Stimulated activated effector memory CD8-positive, alpha-beta T cell treated with anti-CD3 and anti-CD28 coated beads, Interleukin-12 subunit alpha, Interleukin-12 subunit beta, amount 100 ng/mL, for 72 hours (primary cell): ENCODE results near the gene CYBA.

ENCODE experiments used
- ATAC-seq: fragments of 150-1000 bp; cut with Tn5 transposase; 2 replicates; pipeline ENCODE4 v1.10.0; 2021
- DNase-seq, 2 donors: peaks; one replicate each; pipeline ENCODE4 v3.0.0; 2021 to 2022; ENCODE audit warnings: low spot score in 2 of 2
- H3K27ac Mint-ChIP-seq: one replicate; pipeline ENCODE4 v1.8.0; 2022; ENCODE audit warnings: mild to moderate bottlenecking, mixed read lengths
- H3K36me3 Mint-ChIP-seq: one replicate; pipeline ENCODE4 v1.8.0; 2022; ENCODE audit warnings: mild to moderate bottlenecking, mixed read lengths
- H3K4me1 Mint-ChIP-seq: one replicate; pipeline ENCODE4 v1.8.0; 2022; ENCODE audit warnings: mixed read lengths
- H3K4me3 Mint-ChIP-seq: one replicate; pipeline ENCODE4 v1.8.0; 2022; ENCODE audit warnings: mild to moderate bottlenecking, mixed read lengths
- H3K9me3 Mint-ChIP-seq: one replicate; pipeline ENCODE4 v1.8.0; 2022; ENCODE audit warnings: mixed read lengths

CYBA gene

DNA sequence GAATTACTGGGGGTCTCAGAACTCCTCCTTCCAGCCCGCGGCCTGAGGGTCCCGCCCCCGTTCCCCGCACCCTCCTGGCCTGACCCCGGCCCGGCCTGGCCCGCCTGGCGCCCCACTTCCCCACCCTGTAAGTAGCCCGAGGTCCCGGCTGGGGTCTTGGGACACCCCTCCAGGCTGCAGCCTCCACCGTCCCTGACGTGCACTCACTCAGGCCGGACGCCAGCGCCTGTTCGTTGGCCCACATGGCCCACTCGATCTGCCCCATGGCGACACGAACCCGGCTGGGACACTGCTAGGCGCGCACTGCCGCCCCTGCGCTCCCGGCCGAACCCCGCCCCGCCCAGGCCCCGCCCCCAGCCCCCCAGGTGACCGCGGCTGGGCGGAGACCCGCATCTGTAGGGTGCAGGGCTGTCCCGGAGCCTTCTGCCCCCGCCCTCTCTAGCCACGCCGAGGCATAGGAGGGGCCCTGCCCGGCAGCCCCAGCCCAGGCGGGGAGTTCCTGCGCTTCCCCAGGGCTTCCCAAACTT is at the start of gene CYBA:
Gene CYBA, minus strand, starts transcription at position 305 of the 527 bp plus-strand sequence. Its CDS starts 40 bp downstream, at position 265.
- DNase-seq: peak in 1 of 2 donors; percentile 83
- H3K4me1 Mint-ChIP-seq: peaks cover 41% of the 10 kb centered on the region
- H3K9me3 Mint-ChIP-seq: no peaks in the 10 kb centered on the region
- ATAC-seq: peak; percentile 91
- H3K36me3 Mint-ChIP-seq: peaks cover 73% of the 10 kb centered on the region
- peak within 1 kb of the TSS; percentile 95 for H3K27ac Mint-ChIP-seq
- H3K4me3 Mint-ChIP-seq: peak within 1 kb of the TSS; percentile 84

- Mint-ChIP-seq H3K4me3 (peak overlapping the region; percentile 95), H3K27ac (peak overlapping the region; percentile 94), H3K4me1 (peaks cover 69% of the 10 kb centered on the region), H3K36me3 (peaks cover 61% of the 10 kb centered on the region), H3K9me3 (no peaks in the 10 kb centered on the region)
- no peak for ATAC-seq
- no peak for DNase-seq
Measured at GRCh38 chr16:88700322-88700635, 49.4 kb upstream of the CYBA start.

DNA sequence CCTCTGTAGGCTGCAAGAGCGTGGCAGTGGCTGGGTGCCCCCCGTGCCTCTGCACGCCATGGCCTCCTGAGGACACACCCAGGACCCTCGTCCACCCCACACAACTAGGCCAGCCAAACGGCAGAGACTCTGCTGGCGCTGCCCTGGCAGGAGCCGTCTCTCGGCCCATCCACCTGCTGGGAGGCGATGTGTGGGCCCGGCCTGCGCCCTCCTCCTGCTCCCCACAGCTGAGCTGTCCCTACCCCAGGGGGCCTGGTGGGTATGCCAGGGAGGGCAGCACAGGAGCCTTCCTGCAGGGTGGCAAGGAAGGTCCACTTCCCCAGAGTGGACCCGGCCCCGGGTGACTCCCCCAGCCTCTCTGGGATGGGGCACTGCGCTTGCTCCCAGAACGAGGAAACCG is 48.3 kb upstream of the CYBA start:
- no peak for ATAC-seq
- Mint-ChIP-seq H3K36me3 (peaks cover 65% of the 10 kb centered on the region), H3K9me3 (no peaks in the 10 kb centered on the region), H3K27ac (no peak overlapping the region), H3K4me1 (peaks cover 64% of the 10 kb centered on the region), H3K4me3 (peak overlapping the region; percentile 95)
- no peak for DNase-seq

DNA sequence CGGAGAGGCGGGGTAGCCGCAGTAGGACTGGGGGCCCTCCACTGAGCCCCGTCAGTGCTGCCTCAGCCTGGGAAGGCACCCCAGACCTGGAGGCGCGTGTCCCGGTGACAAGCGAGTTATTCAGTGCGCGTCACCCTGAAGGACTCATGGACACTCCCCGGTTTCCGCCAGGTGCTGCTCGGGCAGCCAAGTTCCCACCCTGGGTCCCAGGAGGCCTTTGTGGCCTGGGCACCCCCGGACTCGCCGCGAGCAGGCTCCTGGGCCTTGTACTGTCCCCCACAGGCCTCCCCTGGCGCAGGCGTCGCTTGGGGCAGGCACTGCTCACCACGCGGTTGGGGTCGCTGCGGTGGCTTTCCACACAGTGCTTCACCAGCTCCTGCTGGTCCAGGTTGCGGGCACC is 47.8 kb upstream of the CYBA start:
- peaks cover 59% of the 10 kb centered on the region for H3K4me1 Mint-ChIP-seq
- H3K27ac Mint-ChIP-seq: no peak overlapping the region
- H3K9me3 Mint-ChIP-seq: no peaks in the 10 kb centered on the region
- no peak for ATAC-seq
- no peak overlapping the region for H3K4me3 Mint-ChIP-seq
- DNase-seq: no peak
- H3K36me3 Mint-ChIP-seq: peaks cover 67% of the 10 kb centered on the region

GRCh38 chr16:88697831-88698615 is 47.2 kb upstream of the CYBA start:
- peaks cover 67% of the 10 kb centered on the region for H3K36me3 Mint-ChIP-seq
- H3K27ac Mint-ChIP-seq: peak overlapping the region; percentile 60
- ATAC-seq (no peak), DNase-seq (no peak)
- no peaks in the 10 kb centered on the region for H3K9me3 Mint-ChIP-seq
- peaks cover 53% of the 10 kb centered on the region for H3K4me1 Mint-ChIP-seq
- no peak overlapping the region for H3K4me3 Mint-ChIP-seq

- peak overlapping the region; percentile 60 for H3K27ac Mint-ChIP-seq
- no peaks in the 10 kb centered on the region for H3K9me3 Mint-ChIP-seq
- no peak overlapping the region for H3K4me3 Mint-ChIP-seq
- H3K36me3 Mint-ChIP-seq: peaks cover 62% of the 10 kb centered on the region
- no peak for ATAC-seq
- peaks cover 53% of the 10 kb centered on the region for H3K4me1 Mint-ChIP-seq
- DNase-seq: no peak
Measured at GRCh38 chr16:88697116-88697830, 46.4 kb upstream of the CYBA start.

DNA sequence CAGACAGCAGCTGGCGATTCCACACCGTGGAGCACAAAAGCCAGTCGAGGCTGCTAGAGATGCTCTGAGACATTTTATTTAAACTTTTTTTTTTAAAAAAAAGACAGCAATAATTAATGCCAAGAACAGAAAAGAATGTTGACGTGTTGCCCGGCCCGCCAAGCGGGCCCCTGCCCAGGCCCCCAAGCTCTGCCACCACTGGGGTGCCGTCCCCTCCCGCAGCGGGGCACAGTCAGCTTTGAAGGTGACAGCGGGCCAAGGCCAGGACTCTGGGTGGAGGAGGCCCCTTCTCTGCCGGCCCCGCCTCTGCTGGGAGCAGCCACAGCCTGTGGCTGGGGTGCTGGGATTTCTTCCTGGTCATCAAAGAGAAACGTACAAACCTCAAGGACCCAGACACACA is 45.6 kb upstream of the CYBA start:
- Mint-ChIP-seq H3K9me3 (no peaks in the 10 kb centered on the region), H3K27ac (peak overlapping the region; percentile 29), H3K4me3 (no peak overlapping the region), H3K4me1 (peaks cover 53% of the 10 kb centered on the region), H3K36me3 (peaks cover 54% of the 10 kb centered on the region)
- ATAC-seq (no peak), DNase-seq (no peak)

DNA sequence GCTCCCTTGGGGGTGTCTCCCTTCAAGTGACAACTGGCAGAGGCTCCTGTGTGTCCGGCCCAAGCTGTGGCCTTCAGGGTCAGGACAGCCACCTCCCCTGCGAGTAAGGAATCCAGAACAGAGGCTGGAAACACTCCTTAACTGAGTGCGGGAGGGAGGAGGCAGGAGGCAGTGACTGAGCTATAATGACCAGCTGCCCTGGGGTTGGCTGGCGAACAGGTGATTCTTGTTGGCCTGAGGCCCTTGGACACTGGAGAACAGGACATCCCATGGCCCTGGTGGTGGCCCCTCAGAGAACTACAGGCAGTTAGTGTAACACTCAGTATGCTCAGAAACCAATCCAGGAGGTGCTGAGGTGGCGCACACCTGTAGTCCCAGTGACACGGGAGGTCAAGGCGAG is 44.9 kb upstream of the CYBA start:
- Mint-ChIP-seq H3K4me1 (peaks cover 50% of the 10 kb centered on the region), H3K4me3 (no peak overlapping the region), H3K9me3 (no peaks in the 10 kb centered on the region), H3K36me3 (peaks cover 48% of the 10 kb centered on the region), H3K27ac (peak overlapping the region; percentile 81)
- ATAC-seq (no peak), DNase-seq (no peak)

- H3K27ac Mint-ChIP-seq: peak overlapping the region; percentile 81
- H3K4me3 Mint-ChIP-seq: no peak overlapping the region
- ATAC-seq: no peak
- H3K9me3 Mint-ChIP-seq: no peaks in the 10 kb centered on the region
- peaks cover 42% of the 10 kb centered on the region for H3K36me3 Mint-ChIP-seq
- DNase-seq: no peak
- H3K4me1 Mint-ChIP-seq: peaks cover 50% of the 10 kb centered on the region
Measured at GRCh38 chr16:88695218-88695617, 44.4 kb upstream of the CYBA start.

DNA sequence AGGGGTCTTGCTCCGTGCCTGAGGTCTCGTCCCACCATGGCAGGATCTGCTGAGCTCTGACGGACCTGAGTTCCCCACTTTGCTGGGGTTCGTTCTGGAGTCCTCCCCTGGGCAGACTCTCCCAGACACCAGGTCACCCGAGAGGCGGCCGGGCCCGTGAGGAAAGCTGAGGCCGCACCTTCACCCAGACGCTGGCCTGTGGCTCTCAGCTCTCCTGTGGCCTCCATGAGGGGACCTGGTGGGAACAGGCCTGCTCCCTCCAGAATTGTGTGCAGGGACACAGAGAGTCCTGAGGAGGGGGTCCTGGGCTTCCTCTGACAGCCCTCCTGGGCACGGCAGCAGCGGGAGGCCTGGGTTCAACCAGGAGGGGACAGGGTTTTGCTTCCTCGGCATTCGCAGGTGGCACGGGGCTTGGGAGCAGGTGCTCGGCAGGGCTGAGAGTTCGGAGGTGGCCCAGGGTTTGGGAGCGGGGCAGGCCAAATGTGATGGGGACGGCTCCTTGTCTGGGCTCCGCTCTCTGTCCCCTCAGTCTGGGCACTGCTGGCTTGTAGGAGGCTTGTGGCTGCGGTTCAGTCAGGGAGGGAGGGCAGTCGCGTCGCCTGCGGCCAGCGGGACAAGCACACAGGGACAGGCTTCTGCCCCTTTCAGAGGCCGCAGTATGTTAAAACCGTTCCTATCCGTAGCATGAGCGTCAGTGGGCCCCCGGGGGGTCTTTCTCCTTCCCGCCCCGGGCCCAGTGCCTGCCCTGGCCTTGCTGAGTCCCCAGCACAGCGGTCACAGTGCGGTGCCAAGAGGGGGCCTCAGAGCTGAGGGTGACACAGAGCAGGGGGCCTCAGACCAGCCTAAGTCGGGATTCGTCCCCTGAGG is 43.6 kb upstream of the CYBA start:
- peaks cover 35% of the 10 kb centered on the region for H3K36me3 Mint-ChIP-seq
- H3K27ac Mint-ChIP-seq: peak overlapping the region; percentile 81
- peaks cover 43% of the 10 kb centered on the region for H3K4me1 Mint-ChIP-seq
- DNase-seq: no peak
- ATAC-seq: no peak
- no peaks in the 10 kb centered on the region for H3K9me3 Mint-ChIP-seq
- H3K4me3 Mint-ChIP-seq: no peak overlapping the region

DNA sequence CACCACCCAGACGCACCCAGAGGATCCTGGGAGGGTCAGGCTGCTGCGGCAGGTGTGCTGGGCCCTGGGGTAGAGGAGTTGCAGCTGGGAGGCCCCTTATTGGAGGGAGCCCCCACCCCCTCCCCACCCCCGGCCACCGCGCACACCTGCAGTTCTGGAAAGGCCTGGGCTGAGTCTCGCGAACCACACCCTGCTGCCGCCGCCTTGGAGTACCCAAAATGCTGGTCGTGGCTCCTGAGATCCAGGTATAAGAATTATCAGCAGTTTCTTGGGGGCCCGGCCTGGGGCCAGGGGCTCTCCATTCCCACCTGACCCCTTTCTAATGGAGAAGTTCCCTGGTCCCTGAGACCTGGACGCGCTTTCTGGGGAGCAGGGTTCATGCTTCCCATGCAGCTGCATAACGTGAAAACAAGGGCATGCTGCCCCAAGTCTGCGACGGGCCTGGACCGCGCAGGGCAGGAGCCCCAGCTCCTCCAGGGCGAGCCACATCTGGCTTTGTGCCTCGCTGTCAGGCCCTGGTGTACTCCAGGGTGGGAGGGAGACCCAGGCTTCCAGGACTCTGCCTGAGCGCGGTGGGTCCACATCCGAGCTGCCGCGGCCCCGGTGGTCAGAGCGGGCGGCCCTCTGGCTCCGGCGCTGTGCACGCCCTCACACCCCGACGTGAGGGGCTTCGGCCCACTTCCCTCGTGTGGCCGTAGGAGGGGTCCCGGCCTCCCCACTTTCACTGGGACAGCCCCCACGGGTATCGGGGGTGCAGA is 42.7 kb upstream of the CYBA start:
- Mint-ChIP-seq H3K4me1 (peaks cover 40% of the 10 kb centered on the region), H3K36me3 (peaks cover 34% of the 10 kb centered on the region), H3K27ac (peak overlapping the region; percentile 81), H3K4me3 (no peak overlapping the region), H3K9me3 (no peaks in the 10 kb centered on the region)
- no peak for ATAC-seq
- no peak for DNase-seq

DNA sequence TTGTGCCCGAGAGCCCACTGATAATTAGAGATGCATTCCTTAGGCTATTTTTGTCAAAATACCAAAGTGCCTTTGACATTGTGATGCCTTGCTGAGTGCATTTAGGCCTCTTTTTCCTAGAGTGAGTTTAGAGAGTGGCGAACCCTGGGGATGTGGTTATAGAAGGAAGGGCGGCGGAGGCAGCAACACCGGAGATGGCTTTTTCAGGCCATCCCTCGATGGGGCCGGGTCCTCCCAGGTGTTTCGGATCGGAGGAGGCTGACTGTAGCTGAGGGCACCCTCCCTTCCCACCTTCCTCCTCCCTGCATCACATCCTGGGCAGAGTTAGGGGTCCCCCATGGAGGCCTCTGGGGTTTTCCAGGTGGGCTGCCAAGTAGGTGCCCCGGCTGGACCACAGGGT is 42.0 kb upstream of the CYBA start:
- Mint-ChIP-seq H3K36me3 (peaks cover 26% of the 10 kb centered on the region), H3K27ac (peak overlapping the region; percentile 63), H3K4me1 (peaks cover 36% of the 10 kb centered on the region), H3K4me3 (peak overlapping the region; percentile 26), H3K9me3 (no peaks in the 10 kb centered on the region)
- DNase-seq (no peak), ATAC-seq (no peak)

- H3K4me1 Mint-ChIP-seq: peaks cover 31% of the 10 kb centered on the region
- peak overlapping the region; percentile 26 for H3K4me3 Mint-ChIP-seq
- ATAC-seq (peak; percentile 18), DNase-seq (no peak)
- H3K9me3 Mint-ChIP-seq: no peaks in the 10 kb centered on the region
- peak overlapping the region; percentile 63 for H3K27ac Mint-ChIP-seq
- H3K36me3 Mint-ChIP-seq: peaks cover 18% of the 10 kb centered on the region
Measured at GRCh38 chr16:88691924-88692560, 41.2 kb upstream of the CYBA start.

DNA sequence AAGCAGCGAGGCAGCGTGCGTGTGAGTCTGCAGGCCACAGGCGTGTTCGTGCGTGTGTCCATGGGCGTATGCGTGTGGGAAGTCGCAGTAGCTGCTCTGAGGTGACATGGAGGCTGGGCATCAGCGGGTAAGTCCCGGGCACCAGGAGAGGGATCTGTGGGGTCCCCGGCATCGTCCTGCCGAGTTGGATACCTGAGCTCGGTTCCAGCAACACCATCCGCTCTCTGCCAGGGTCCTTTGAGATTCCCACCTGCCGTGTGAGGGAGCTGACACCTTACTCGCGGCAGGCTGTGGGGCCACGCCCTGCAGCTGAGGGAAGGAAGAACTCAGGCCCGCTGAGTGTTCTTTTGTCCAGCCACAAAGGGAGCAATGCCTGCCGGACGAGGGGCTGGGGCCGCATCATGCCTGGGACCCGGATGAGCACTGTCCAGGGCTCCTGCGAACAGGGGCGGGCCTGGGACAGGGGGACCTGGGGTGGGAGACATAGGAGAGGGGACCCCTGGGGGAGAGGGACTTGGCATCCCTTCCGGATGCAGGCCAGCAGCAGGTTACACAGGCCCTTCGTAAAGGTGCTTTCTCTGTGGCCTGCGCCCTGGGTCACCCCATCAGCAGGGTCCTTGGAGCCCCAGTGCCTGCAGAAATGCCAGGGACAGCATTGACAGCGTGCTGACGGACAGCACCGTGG is 40.4 kb upstream of the CYBA start:
- H3K4me3 Mint-ChIP-seq: peak overlapping the region; percentile 41
- ATAC-seq: no peak
- H3K9me3 Mint-ChIP-seq: no peaks in the 10 kb centered on the region
- peak overlapping the region; percentile 72 for H3K27ac Mint-ChIP-seq
- H3K36me3 Mint-ChIP-seq: peaks cover 10% of the 10 kb centered on the region
- H3K4me1 Mint-ChIP-seq: peaks cover 31% of the 10 kb centered on the region
- no peak for DNase-seq
